ENCODE measurements around the gene RER1. TPM values are rescaled to one million over a fixed set of nuclear protein-coding genes. Genes with fewer than 3 reads are reported as not detected.

Gene RER1
- total RNA-seq, 2 donors from 2014 or later, result 114 TPM

DNA sequence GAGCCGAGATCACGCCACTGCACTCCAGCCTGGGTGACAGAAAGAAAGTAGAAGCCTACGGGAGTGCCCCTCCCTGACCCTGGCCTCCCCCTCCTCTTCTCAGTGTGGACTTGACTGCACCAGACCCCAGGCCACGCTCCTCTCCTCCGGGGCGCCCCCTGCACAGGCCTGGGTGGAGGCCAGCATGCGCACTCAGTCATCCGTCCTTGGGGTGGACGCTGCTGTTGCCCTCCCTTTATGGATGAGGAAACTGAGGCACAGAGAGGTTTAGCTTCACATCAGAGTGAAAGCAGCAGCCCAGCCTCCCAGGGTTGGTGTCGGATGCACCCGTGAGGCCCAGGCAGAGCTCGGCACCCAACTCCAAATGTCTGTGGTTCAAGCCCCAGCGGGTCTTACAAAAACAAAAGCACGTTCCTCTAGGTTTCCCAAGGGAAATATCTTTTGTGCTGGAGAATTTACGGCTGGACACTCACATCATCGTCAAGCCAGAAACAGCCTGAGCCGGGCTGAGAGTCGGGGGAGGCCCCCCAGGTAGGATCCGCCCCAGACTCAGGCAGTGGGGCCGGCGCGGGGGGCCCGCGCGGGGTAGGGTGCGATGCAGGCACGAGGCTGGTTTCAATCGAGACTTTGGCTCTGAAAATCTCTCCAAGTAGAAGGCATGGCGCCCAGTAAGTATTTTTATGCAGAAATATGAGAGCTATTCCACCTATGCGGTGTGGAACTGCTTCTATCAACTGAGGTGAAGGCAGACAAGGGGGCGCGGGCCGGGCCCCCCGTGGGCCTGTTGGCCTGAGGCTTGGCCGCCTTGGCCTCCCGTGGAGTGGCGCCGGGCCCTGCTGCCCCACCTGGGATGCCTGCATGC is 36.9 kb upstream of the RER1 start:
- WGBS, 2 experiments (ENCODE audit: insufficient coverage in 1 of 2, insufficient read length in 1 of 2), result 91 to 94% methylated on average over 30 to 38 of the region's 38 CpGs
- H3K9ac ChIP-seq (ENCODE audit: extremely low read depth, low read length, poor library complexity, severe bottlenecking), result no peak overlapping the region
- peak overlapping the region; percentile 29 for H3K27ac ChIP-seq (ENCODE audit: low read depth, low read length)
- no peaks in the 10 kb centered on the region for H3K9me3 Mint-ChIP-seq
- H3K4me1 ChIP-seq (ENCODE audit: control insufficient read depth, insufficient read depth, low read length), result no peaks in the 10 kb centered on the region
- no peak for DNase-seq
- no peaks in the 10 kb centered on the region for H3K27me3 ChIP-seq (ENCODE audit: control insufficient read depth, insufficient read depth, low read length, poor library complexity, severe bottlenecking)
- no peaks in the 10 kb centered on the region for H3K36me3 ChIP-seq (ENCODE audit: control insufficient read depth, insufficient read depth, low read length)
- H3K9me3 ChIP-seq (ENCODE audit: control insufficient read depth, low read length), result no peaks in the 10 kb centered on the region
- no peaks in the 10 kb centered on the region for H3K4me1 Mint-ChIP-seq
- no peaks in the 10 kb centered on the region for H3K36me3 Mint-ChIP-seq (ENCODE audit: low read depth)
- H3K27ac Mint-ChIP-seq, result no peak overlapping the region
- H3K4me3 ChIP-seq (ENCODE audit: low read length), result no peak overlapping the region
- H3K27me3 Mint-ChIP-seq (ENCODE audit: insufficient read depth), result no peaks in the 10 kb centered on the region
- H3K4me3 Mint-ChIP-seq, result no peak overlapping the region
- TF ChIP-seq, protein P1, sequence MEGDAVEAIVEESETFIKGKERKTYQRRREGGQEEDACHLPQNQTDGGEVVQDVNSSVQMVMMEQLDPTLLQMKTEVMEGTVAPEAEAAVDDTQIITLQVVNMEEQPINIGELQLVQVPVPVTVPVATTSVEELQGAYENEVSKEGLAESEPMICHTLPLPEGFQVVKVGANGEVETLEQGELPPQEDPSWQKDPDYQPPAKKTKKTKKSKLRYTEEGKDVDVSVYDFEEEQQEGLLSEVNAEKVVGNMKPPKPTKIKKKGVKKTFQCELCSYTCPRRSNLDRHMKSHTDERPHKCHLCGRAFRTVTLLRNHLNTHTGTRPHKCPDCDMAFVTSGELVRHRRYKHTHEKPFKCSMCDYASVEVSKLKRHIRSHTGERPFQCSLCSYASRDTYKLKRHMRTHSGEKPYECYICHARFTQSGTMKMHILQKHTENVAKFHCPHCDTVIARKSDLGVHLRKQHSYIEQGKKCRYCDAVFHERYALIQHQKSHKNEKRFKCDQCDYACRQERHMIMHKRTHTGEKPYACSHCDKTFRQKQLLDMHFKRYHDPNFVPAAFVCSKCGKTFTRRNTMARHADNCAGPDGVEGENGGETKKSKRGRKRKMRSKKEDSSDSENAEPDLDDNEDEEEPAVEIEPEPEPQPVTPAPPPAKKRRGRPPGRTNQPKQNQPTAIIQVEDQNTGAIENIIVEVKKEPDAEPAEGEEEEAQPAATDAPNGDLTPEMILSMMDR (conservative IDR thresholded peaks at IDR 0.05), result no peak

DNA sequence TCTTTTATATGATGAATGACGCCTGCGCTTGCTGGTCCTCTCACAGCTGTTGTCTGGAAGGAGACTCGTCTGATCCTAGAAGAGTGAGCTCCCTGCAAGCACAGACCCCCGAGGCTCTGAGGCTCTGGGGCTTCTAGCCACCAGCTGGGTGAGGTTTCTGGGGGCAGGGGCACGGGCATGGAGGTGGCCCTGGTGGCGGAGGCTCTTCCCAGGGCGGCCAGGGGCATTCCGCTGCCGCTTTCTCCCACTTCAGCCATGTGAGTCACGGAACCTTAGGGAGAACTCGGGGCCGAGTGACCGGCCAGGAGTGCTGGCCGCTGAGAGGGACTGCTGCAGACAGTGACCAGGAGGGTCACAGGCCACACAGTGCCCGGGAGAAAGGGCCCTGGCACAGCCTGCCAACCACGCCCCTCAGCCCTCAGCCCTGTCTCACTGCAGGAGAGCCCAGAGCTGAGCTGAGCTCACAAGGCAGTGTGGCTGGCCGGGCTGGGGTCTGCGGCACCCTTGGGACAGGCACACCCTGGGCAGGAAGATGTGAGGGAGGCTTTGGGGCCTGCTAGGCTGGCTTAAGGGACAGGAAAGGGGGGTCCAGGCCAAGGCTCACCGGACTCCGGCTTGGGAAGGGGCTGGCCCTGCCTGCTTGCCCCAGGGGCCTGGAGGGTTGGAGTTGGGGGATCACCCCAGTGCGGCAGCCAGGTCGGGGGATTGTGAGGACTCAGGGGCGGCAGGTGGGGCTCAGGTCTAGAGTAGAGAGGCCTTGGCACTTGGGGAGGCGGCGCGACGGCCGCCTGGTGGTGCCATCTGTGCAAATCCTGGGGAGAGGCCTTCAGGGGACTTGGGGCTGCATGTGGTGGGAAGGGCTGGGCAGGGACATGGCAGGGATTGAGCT is 36.0 kb upstream of the RER1 start:
- Histone ChIP-seq H3K9me3 (ENCODE audit: control insufficient read depth, low read length) (no peaks in the 10 kb centered on the region), H3K4me3 (ENCODE audit: low read length) (no peak overlapping the region), H3K9ac (ENCODE audit: extremely low read depth, low read length, poor library complexity, severe bottlenecking) (no peak overlapping the region), H3K4me1 (ENCODE audit: control insufficient read depth, insufficient read depth, low read length) (no peaks in the 10 kb centered on the region), H3K36me3 (ENCODE audit: control insufficient read depth, insufficient read depth, low read length) (no peaks in the 10 kb centered on the region), H3K27ac (ENCODE audit: low read depth, low read length) (peak overlapping the region; percentile 29), H3K27me3 (ENCODE audit: control insufficient read depth, insufficient read depth, low read length, poor library complexity, severe bottlenecking) (no peaks in the 10 kb centered on the region)
- H3K9me3 Mint-ChIP-seq, result no peaks in the 10 kb centered on the region
- WGBS, 2 experiments (ENCODE audit: insufficient coverage in 1 of 2, insufficient read length in 1 of 2), result 92 to 94% methylated on average over 15 to 28 of the region's 28 CpGs
- TF ChIP-seq, protein P1 (conservative IDR thresholded peaks at IDR 0.05), result no peak
- no peak for DNase-seq
- H3K4me3 Mint-ChIP-seq, result no peak overlapping the region
- H3K36me3 Mint-ChIP-seq (ENCODE audit: low read depth), result no peaks in the 10 kb centered on the region
- no peak overlapping the region for H3K27ac Mint-ChIP-seq
- no peaks in the 10 kb centered on the region for H3K4me1 Mint-ChIP-seq
- no peaks in the 10 kb centered on the region for H3K27me3 Mint-ChIP-seq (ENCODE audit: insufficient read depth)

DNA sequence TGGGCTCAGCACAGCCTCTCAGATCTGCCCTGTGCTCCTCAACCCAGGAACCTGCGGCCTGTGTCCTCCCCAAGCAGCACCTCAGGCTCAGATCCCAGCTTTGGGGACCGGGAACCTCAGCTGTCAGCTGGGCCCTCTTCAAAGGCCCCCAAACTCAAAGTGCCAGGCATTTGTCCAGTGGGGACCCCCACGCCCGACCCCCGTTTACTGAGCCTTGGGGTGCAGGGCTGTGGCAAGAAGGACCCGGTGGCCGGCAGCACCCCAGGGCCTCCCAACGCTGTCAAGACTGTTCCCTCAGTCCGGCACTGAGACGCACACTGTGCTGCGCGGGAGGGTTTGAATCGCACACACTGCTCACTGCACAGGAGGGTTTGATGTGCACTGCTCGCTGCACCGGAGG is 35.2 kb upstream of the RER1 start:
- H3K4me3 ChIP-seq (ENCODE audit: low read length), result no peak overlapping the region
- no peaks in the 10 kb centered on the region for H3K4me1 ChIP-seq (ENCODE audit: control insufficient read depth, insufficient read depth, low read length)
- no peak overlapping the region for H3K27ac Mint-ChIP-seq
- no peaks in the 10 kb centered on the region for H3K9me3 ChIP-seq (ENCODE audit: control insufficient read depth, low read length)
- no peak for DNase-seq
- H3K27me3 ChIP-seq (ENCODE audit: control insufficient read depth, insufficient read depth, low read length, poor library complexity, severe bottlenecking), result no peaks in the 10 kb centered on the region
- H3K27me3 Mint-ChIP-seq (ENCODE audit: insufficient read depth), result no peaks in the 10 kb centered on the region
- H3K36me3 ChIP-seq (ENCODE audit: control insufficient read depth, insufficient read depth, low read length), result no peaks in the 10 kb centered on the region
- TF ChIP-seq, protein P1 (conservative IDR thresholded peaks at IDR 0.05), result no peak
- no peak overlapping the region for H3K27ac ChIP-seq (ENCODE audit: low read depth, low read length)
- WGBS, 2 experiments (ENCODE audit: insufficient coverage in 1 of 2, insufficient read length in 1 of 2), result 94 to 98% methylated on average over 14 to 15 of the region's 15 CpGs
- H3K4me3 Mint-ChIP-seq, result no peak overlapping the region
- H3K9ac ChIP-seq (ENCODE audit: extremely low read depth, low read length, poor library complexity, severe bottlenecking), result no peak overlapping the region
- no peaks in the 10 kb centered on the region for H3K4me1 Mint-ChIP-seq
- no peaks in the 10 kb centered on the region for H3K36me3 Mint-ChIP-seq (ENCODE audit: low read depth)
- no peaks in the 10 kb centered on the region for H3K9me3 Mint-ChIP-seq
